ENCODE data around the gene USH2A.

Gene USH2A

GRCh38 chr1:215617979-215618378 is 805.3 kb downstream of the USH2A start:
- no peak for DNase-seq

GRCh38 chr1:215612391-215612790 is 810.9 kb downstream of the USH2A start:
- DNase-seq: no peak

GRCh38 chr1:215608646-215609045 is 814.6 kb downstream of the USH2A start:
- no peak for DNase-seq

GRCh38 chr1:215607412-215607811 is 815.8 kb downstream of the USH2A start:
- no peak for DNase-seq

GRCh38 chr1:215606564-215607168 is 816.6 kb downstream of the USH2A start:
- DNase-seq: peak; percentile 5 to 49 (median 42)

- no peak for DNase-seq
Observed at GRCh38 chr1:215606036-215606435, 817.2 kb downstream of the USH2A start.

- DNase-seq: no peak
Observed at GRCh38 chr1:215605011-215605621, 818.1 kb downstream of the USH2A start.

DNA sequence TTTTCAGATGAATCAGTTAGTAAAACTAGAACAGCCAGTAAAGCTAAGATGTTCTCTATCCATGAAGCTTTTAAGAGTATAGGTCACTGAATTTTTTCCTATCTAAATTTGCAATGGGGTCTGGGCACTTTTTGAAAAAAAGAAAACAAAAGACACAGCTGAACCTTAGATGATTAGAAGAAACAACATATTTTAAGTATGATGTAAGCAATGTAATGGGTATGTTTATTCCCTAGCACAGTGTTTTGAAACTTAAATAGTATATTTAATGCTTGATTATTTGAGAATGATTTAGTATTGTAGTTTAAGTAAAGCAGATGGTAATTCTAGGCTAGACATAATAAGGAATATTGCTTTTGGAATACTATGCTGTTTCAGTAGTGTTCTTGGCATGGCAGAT is 819.9 kb downstream of the USH2A start:
- no peak for DNase-seq

- no peak for DNase-seq
Observed at GRCh38 chr1:215601276-215601675, 822.0 kb downstream of the USH2A start.

DNA sequence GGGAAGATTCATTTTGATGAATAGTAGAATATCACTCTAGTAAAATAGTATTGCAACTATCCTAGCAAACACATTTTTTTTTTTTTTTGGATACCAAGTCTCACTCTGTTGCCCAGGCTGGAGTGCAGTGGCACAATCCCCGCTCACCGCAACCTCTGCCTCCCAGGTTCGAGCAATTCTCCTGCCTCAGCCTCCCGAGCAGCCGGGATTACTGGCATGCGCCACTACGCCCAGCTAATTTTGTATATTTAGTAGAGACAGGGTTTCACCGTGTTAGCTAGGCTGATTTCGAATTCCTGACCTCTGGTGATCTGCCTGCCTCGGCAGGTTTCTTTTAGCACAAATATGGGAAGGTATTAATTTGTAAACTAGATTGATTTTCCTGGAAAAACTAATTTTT is 822.4 kb downstream of the USH2A start:
- DNase-seq: no peak

DNA sequence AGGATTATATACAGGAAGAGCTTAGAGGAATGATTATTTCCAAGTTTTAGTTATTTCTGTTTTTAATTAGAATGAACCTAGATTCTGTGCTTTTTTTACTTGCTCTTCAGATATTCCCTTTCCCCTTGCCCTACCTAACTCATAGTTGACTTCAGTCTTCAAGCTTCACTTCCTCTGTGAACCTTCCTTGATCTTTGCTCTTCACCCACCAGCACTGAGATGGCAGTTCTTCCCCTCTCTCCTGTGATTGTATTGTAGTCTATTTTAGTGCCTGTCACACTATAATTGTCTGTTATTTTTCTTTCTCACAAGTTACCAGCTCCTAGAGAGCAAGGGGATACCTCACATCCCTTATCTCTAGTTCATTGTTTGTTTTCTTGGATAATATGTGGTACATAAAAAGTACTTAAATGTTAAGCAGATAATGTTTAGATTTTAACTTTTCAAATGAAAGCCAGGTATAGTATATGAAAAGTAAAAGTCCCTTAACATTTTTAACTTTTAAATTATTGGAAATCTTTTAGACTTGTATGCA is 822.9 kb downstream of the USH2A start:
- DNase-seq: no peak

DNA sequence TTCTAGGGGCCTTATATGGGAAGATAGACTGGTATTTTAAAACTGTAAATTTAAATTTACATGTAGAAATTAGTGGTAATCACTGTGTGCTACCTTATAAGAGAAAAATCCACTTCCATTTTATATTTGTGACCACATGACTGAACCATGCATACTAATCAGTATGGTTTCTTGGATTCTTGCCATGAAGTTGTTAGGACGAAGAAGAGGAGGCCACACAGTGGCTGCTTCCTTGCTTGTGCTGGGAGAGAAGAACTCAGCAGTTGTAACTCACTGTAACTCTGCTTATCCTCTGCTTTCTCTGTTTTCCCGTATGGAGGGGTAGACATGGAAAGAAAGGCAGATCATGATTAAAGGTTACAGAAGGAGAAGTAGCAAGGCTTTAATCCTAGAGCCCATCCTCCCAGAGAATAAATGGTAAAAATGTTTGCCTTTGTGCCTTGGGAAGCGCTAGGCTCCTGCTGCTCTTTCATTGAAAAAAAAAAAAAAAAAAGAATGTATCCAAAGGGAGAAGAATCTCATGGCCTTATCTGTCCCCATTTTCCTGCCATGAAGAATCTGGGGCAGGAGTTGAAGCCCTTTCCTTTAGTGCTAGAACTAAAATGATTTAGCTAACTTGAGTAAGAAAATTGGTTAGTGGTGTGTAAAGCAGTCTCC is 823.7 kb downstream of the USH2A start:
- DNase-seq: no peak

- no peak for DNase-seq
Observed at GRCh38 chr1:215597961-215598360, 825.3 kb downstream of the USH2A start.

DNA sequence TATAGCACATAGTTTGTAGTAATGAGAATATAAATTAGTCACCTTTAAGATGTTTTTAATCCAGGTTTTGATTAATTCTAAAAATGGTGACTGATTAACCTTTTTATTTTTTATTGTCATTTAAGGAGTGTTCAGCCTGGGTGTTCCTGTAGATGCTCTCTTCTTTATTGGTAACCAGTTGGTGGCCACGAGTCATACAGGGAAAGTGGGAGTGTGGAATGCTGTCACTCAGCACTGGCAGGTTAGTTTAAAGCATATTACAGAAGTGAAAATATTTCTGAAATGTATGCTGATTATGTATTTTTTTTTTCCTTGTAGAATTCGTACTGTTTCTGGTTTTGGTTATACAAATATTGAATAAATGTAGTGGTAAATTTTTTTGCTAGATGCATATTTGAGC is 828.0 kb downstream of the USH2A start:
- peak in 2 of 3 donors; percentile 4 to 15 for DNase-seq

DNA sequence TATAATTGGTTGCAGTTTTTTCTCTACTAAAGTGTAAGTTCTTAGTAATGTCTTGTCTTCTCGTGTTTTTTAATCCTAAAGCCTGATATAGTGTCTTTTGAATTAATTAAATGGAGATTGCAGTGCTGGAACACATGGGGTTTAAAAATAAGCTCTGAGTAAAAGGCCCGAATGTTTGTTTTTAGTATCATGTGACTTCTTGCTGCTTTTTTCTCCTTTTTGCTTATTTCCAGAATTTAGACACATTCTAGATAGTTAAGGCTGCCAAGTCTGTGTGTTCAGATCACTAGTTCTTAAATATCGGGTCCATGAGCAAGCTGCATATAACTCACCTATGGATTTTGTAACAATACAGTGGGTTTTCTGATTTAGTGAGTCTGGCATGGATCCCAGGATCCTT is 828.6 kb downstream of the USH2A start:
- DNase-seq: no peak

GRCh38 chr1:215590779-215591491 is 832.3 kb downstream of the USH2A start:
- DNase-seq: no peak

GRCh38 chr1:215589650-215590435 is 833.4 kb downstream of the USH2A start:
- no peak for DNase-seq

DNA sequence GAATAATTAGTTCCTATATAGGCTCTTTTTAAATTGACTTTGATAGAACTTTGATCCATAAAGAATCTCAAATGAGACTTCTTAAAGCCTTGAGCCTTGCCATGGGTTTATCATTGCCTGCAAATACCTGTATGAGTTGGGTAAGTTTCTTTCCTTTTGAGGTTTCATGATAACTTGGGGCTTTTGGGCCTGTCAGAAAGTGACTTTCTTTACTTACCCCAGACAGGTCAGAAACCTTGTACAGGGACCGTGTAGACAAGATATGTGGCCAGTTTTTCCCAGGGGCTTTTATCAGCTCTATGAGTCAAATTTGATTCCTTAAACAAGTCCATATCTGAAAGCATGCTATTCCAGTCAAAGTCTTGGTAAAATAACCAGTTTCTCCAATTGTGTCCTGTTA is 838.9 kb downstream of the USH2A start:
- DNase-seq: no peak

- no peak for DNase-seq
Observed at GRCh38 chr1:215583185-215583749, 840.0 kb downstream of the USH2A start.

DNA sequence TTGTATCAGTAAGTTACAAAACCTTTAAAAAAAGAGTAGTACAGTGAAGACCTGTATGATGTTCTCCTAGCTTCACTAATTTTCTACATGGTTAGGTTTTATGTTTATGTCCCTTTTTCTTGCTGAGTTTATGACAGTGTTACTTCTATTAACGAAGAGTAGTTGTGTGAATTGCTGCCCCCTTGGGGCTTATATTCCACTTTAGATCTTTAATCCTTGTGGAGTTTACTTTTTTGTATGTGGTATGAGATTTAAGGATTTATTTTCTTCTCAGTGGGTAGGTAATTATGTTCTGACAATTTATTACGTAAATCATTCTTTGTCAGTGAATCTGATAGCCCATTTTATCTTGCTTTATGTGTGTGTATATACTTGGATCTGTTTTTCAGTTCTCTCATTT is 841.4 kb downstream of the USH2A start:
- DNase-seq: no peak
